ENCODE data around the gene SDR42E1. TPM values are rescaled to one million over a fixed set of nuclear protein-coding genes. Genes with fewer than 3 reads are reported as not detected.

Gene SDR42E1
- total and polyA plus RNA-seq, 2 of the 13 experiments (the other 11 are each of a cell fraction or from before 2014, with no cell fraction given) = 0.01 to 0.13 TPM

- TF ChIP-seq ZNF83 (CRISPR knock-in tag; IDR thresholded peaks at IDR 0.05; ENCODE audit: borderline replicate concordance) = no peak
- TF ChIP-seq, protein P1, sequence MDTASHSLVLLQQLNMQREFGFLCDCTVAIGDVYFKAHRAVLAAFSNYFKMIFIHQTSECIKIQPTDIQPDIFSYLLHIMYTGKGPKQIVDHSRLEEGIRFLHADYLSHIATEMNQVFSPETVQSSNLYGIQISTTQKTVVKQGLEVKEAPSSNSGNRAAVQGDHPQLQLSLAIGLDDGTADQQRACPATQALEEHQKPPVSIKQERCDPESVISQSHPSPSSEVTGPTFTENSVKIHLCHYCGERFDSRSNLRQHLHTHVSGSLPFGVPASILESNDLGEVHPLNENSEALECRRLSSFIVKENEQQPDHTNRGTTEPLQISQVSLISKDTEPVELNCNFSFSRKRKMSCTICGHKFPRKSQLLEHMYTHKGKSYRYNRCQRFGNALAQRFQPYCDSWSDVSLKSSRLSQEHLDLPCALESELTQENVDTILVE (CRISPR knock-in tag; IDR thresholded peaks at IDR 0.05) = peak; percentile 87
- TF ChIP-seq ZNF337 (CRISPR knock-in tag; IDR thresholded peaks at IDR 0.05; ENCODE audit: borderline replicate concordance, low read depth) = no peak
- peak; percentile 94 for TF ChIP-seq HMG20A (CRISPR knock-in tag; IDR thresholded peaks at IDR 0.05; ENCODE audit: borderline replicate concordance)
- TF ChIP-seq ZNF782 (CRISPR knock-in tag; IDR thresholded peaks at IDR 0.05; ENCODE audit: borderline replicate concordance) = no peak
- no peak for TF ChIP-seq ATF5 (CRISPR knock-in tag; IDR thresholded peaks at IDR 0.05; ENCODE audit: low read depth)
- peak; percentile 87 for TF ChIP-seq NR2F6 (IDR thresholded peaks at IDR 0.05)
- TF ChIP-seq NR2F6 (CRISPR knock-in tag; IDR thresholded peaks at IDR 0.05) = peak; percentile 76
- TF ChIP-seq ZSCAN31 (CRISPR knock-in tag; IDR thresholded peaks at IDR 0.05; ENCODE audit: low read depth) = no peak
- TF ChIP-seq ZNF432 (CRISPR knock-in tag; IDR thresholded peaks at IDR 0.05; ENCODE audit: borderline replicate concordance) = no peak
- TF ChIP-seq ZNF496 (CRISPR knock-in tag; IDR thresholded peaks at IDR 0.05; ENCODE audit: insufficient replicate concordance) = no peak
- TF ChIP-seq SNAPC4 (CRISPR knock-in tag; IDR thresholded peaks at IDR 0.05) = no peak
- no peak for TF ChIP-seq PCBP1 (IDR thresholded peaks at IDR 0.05; ENCODE audit: borderline replicate concordance, low read depth, low read length)
- no peak for TF ChIP-seq ZNF562 (CRISPR knock-in tag; IDR thresholded peaks at IDR 0.05; ENCODE audit: borderline replicate concordance)
- TF ChIP-seq ZNF333 (CRISPR knock-in tag; IDR thresholded peaks at IDR 0.05; ENCODE audit: borderline replicate concordance) = no peak
- TF ChIP-seq, protein P2, sequence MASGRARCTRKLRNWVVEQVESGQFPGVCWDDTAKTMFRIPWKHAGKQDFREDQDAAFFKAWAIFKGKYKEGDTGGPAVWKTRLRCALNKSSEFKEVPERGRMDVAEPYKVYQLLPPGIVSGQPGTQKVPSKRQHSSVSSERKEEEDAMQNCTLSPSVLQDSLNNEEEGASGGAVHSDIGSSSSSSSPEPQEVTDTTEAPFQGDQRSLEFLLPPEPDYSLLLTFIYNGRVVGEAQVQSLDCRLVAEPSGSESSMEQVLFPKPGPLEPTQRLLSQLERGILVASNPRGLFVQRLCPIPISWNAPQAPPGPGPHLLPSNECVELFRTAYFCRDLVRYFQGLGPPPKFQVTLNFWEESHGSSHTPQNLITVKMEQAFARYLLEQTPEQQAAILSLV (CRISPR knock-in tag; IDR thresholded peaks at IDR 0.05; ENCODE audit: borderline replicate concordance) = no peak
- TF ChIP-seq, protein P3, sequence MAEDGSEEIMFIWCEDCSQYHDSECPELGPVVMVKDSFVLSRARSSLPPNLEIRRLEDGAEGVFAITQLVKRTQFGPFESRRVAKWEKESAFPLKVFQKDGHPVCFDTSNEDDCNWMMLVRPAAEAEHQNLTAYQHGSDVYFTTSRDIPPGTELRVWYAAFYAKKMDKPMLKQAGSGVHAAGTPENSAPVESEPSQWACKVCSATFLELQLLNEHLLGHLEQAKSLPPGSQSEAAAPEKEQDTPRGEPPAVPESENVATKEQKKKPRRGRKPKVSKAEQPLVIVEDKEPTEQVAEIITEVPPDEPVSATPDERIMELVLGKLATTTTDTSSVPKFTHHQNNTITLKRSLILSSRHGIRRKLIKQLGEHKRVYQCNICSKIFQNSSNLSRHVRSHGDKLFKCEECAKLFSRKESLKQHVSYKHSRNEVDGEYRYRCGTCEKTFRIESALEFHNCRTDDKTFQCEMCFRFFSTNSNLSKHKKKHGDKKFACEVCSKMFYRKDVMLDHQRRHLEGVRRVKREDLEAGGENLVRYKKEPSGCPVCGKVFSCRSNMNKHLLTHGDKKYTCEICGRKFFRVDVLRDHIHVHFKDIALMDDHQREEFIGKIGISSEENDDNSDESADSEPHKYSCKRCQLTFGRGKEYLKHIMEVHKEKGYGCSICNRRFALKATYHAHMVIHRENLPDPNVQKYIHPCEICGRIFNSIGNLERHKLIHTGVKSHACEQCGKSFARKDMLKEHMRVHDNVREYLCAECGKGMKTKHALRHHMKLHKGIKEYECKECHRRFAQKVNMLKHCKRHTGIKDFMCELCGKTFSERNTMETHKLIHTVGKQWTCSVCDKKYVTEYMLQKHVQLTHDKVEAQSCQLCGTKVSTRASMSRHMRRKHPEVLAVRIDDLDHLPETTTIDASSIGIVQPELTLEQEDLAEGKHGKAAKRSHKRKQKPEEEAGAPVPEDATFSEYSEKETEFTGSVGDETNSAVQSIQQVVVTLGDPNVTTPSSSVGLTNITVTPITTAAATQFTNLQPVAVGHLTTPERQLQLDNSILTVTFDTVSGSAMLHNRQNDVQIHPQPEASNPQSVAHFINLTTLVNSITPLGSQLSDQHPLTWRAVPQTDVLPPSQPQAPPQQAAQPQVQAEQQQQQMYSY (CRISPR knock-in tag; IDR thresholded peaks at IDR 0.05) = no peak
Measured at GRCh38 chr16:82055728-82056549, 44.7 kb upstream of the SDR42E1 start (continued).
